Activated B cell treated with CpG ODN at 0.5 μM for 24 hours (primary cell): ENCODE results near the gene SASH1. TPM values are rescaled to one million over a fixed set of nuclear protein-coding genes. Genes with fewer than 3 reads are reported as not detected.

Experiments
- ATAC-seq: fragments of 200-7000 bp; cut with Tn5 transposase; one replicate; pipeline ENCODE4 v1.10.0; 2021; ENCODE audit warnings: low read depth, mild to moderate bottlenecking, moderate library complexity
- CTCF ChIA-PET: fragments of 350-600 bp; sonication (Branson Sonifier 250); formaldehyde crosslinking; loops from one replicate; lab custom pipeline; 2021; ENCODE audit warnings: antibody characterized with exemption; lab: Charles Lee
- POLR2A ChIA-PET: fragments of 350-600 bp; sonication (Branson Sonifier 250); formaldehyde crosslinking; loops from one replicate; lab custom pipeline; 2021; ENCODE audit warnings: antibody characterized with exemption; lab: Charles Lee
- DNase-seq: peaks from one replicate; pipeline ENCODE4 v3.0.0; 2022
- H3K27ac Mint-ChIP-seq: one replicate; pipeline ENCODE4 v1.8.0; 2020; ENCODE audit warnings: mixed read lengths
- H3K27me3 Mint-ChIP-seq: one replicate; pipeline ENCODE4 v1.8.0; 2021; ENCODE audit warnings: mixed read lengths
- H3K36me3 Mint-ChIP-seq: one replicate; pipeline ENCODE4 v1.8.0; 2021; ENCODE audit warnings: low read depth, mixed read lengths
- H3K4me1 Mint-ChIP-seq: one replicate; pipeline ENCODE4 v1.8.0; 2021; ENCODE audit warnings: mixed read lengths
- H3K4me3 Mint-ChIP-seq: one replicate; pipeline ENCODE4 v1.8.0; 2020; ENCODE audit warnings: mild to moderate bottlenecking, mixed read lengths
- H3K9me3 Mint-ChIP-seq: one replicate; pipeline ENCODE4 v1.8.0; 2020; ENCODE audit warnings: mixed read lengths
- CTCF ChIP-seq: fragments of 200-600 bp; IDR thresholded peaks from one replicate; pipeline ENCODE4 v1.8.0; 2022; ENCODE audit warnings: antibody characterized with exemption, mild to moderate bottlenecking
- intact Hi-C: fragments of 100-400 bp; cut with micrococcal nuclease; formaldehyde crosslinking; loops from one replicate; pipeline ENCODE4 v1.15.1; 2024
- total RNA-seq: library from RNA; stranded (reverse); gene quantifications from 2 replicates; pipeline ENCODE4 v1.2.3, GENCODE V29; 2022

The SASH1 gene
- total RNA-seq, 1 donor from 2014 or later = 0.49 TPM

GRCh38 chr6:148596891-148597455, 254.3 kb downstream of the SASH1 start:
- peaks cover 3% of the 10 kb centered on the region for H3K4me1 Mint-ChIP-seq
- H3K9me3 Mint-ChIP-seq = peaks cover 9% of the 10 kb centered on the region
- H3K4me3 Mint-ChIP-seq = no peak overlapping the region
- no peaks in the 10 kb centered on the region for H3K27me3 Mint-ChIP-seq
- ChIA-PET POLR2A (no interaction called here), CTCF (interaction anchor here (1.8 kb wide), 1 partner anchor 37 kb away, joined by 4 read pairs; no protein-coding TSS in a partner anchor)
- no peak overlapping the region for H3K27ac Mint-ChIP-seq
- intact Hi-C loops = no loop called here
- DNase-seq (no peak), ATAC-seq (no peak)
- H3K36me3 Mint-ChIP-seq = no peaks in the 10 kb centered on the region
- TF ChIP-seq CTCF = no peak

- H3K27me3 Mint-ChIP-seq = no peaks in the 10 kb centered on the region
- intact Hi-C loops = no loop called here
- peaks cover 11% of the 10 kb centered on the region for H3K9me3 Mint-ChIP-seq
- no peak for TF ChIP-seq CTCF
- DNase-seq (no peak), ATAC-seq (no peak)
- no peaks in the 10 kb centered on the region for H3K36me3 Mint-ChIP-seq
- H3K4me1 Mint-ChIP-seq = peaks cover 3% of the 10 kb centered on the region
- no peak overlapping the region for H3K4me3 Mint-ChIP-seq
- CTCF ChIA-PET = interaction anchor here (1.6 kb wide), 1 partner anchor 20 kb away, joined by 4 read pairs; no protein-coding TSS in a partner anchor
- H3K27ac Mint-ChIP-seq = no peak overlapping the region
- POLR2A ChIA-PET = no interaction called here
Observed at GRCh38 chr6:148598724-148599123, 256.1 kb downstream of the SASH1 start.

GRCh38 chr6:148599967-148600426, 257.4 kb downstream of the SASH1 start:
- Mint-ChIP-seq H3K4me1 (peaks cover 3% of the 10 kb centered on the region), H3K9me3 (peaks cover 11% of the 10 kb centered on the region), H3K4me3 (no peak overlapping the region), H3K27me3 (no peaks in the 10 kb centered on the region), H3K36me3 (no peaks in the 10 kb centered on the region), H3K27ac (no peak overlapping the region)
- TF ChIP-seq CTCF = no peak
- no peak for ATAC-seq
- CTCF ChIA-PET = no interaction called here
- intact Hi-C loops = no loop called here
- POLR2A ChIA-PET = no interaction called here
- no peak for DNase-seq
